Peyer's patch (tissue), 4 donors: Measurements from ENCODE around the gene FAT4. TPM values are rescaled to one million over a fixed set of nuclear protein-coding genes. Genes with fewer than 3 reads are reported as not detected.

Experiments
- DNase-seq, 3 donors: peaks; one replicate each; pipeline ENCODE4 v3.0.0-alpha.2; 2017 to 2019
- H3K27ac ChIP-seq, 4 donors: fragments of 200-600 bp; sonication (generic); one replicate each; pipeline ENCODE4 v1.5.1; 2016 to 2019
- H3K27me3 ChIP-seq, 2 donors: fragments of 200-600 bp; sonication (generic); one replicate each; pipeline ENCODE4 v1.5.1; 2019
- H3K36me3 ChIP-seq, 3 donors: fragments of 200-600 bp; sonication (generic); one replicate each; pipeline ENCODE4 v1.5.1; 2016 to 2019
- H3K4me1 ChIP-seq, 4 donors: fragments of 200-600 bp; sonication (generic); one replicate each; pipeline ENCODE4 v1.5.1; 2016 to 2019
- H3K4me3 ChIP-seq, 4 donors: fragments of 200-600 bp; sonication (generic); 1 replicate in 3 of 4; 2 replicates in 1 of 4; pipeline ENCODE4 v1.5.1; 2016 to 2019; ENCODE audit warnings: mild to moderate bottlenecking in 1 of 4
- H3K9me3 ChIP-seq, 4 donors: fragments of 200-600 bp; sonication (generic); one replicate each; pipeline ENCODE4 v1.5.1; 2016 to 2019; ENCODE audit warnings: mild to moderate bottlenecking in 1 of 4
- POLR2A ChIP-seq, 2 donors: fragments of 450-650 bp; IDR thresholded peaks; one replicate each; pipeline ENCODE4 v1.5.1; 2017; ENCODE audit warnings: antibody characterized with exemption in 2 of 2, mild to moderate bottlenecking in 2 of 2, moderate library complexity in 2 of 2
- total RNA-seq, 4 donors: library from RNA; depleted of rRNA; stranded (reverse); fragments of >200 nt; gene quantifications; one replicate each; pipeline ENCODE4 v1.1.0, GENCODE V29; 2016
- TF ChIP-seq, protein P1 (sequence below), 6 experiments: fragments of 450-650 bp in 4 of 6; fragments of 200-600 bp in 2 of 6; sonication (generic) in 1 of 6; IDR thresholded peaks; one replicate each; pipeline ENCODE4 v1.5.1; 2017 to 2019; ENCODE audit warnings: antibody characterized with exemption in 6 of 6, mild to moderate bottlenecking in 3 of 6, moderate library complexity in 1 of 6

Gene FAT4
- 10 to 100 TPM in 1 of 4 donors, 1 to 10 TPM in 3; 1.4 to 11.6 (median 5.7) TPM for total RNA-seq

GRCh38 chr4:125314676-125315575, at the start of gene FAT4:
TSS of gene FAT4 (plus strand) at chr4:125314955. CDS start at chr4:125316412, 1,457 bp downstream.
- TF ChIP-seq POLR2A (IDR thresholded peaks at IDR 0.05): peak in 1 of 2 donors; percentile 29
- TF ChIP-seq, protein P1, sequence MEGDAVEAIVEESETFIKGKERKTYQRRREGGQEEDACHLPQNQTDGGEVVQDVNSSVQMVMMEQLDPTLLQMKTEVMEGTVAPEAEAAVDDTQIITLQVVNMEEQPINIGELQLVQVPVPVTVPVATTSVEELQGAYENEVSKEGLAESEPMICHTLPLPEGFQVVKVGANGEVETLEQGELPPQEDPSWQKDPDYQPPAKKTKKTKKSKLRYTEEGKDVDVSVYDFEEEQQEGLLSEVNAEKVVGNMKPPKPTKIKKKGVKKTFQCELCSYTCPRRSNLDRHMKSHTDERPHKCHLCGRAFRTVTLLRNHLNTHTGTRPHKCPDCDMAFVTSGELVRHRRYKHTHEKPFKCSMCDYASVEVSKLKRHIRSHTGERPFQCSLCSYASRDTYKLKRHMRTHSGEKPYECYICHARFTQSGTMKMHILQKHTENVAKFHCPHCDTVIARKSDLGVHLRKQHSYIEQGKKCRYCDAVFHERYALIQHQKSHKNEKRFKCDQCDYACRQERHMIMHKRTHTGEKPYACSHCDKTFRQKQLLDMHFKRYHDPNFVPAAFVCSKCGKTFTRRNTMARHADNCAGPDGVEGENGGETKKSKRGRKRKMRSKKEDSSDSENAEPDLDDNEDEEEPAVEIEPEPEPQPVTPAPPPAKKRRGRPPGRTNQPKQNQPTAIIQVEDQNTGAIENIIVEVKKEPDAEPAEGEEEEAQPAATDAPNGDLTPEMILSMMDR (IDR thresholded peaks at IDR 0.05): no peak
- peak; percentile 38 to 84 (median 72) for DNase-seq
- peak within 1 kb of the TSS; percentile 66 to 89 (median 74) for H3K27ac ChIP-seq
- H3K4me1 ChIP-seq: peaks cover 0 to 7% (median 0%) of the 10 kb centered on the region in 4 donors
- no peaks in the 10 kb centered on the region for H3K9me3 ChIP-seq
- no peaks in the 10 kb centered on the region for H3K36me3 ChIP-seq
- peak within 1 kb of the TSS; percentile 48 to 70 (median 60) for H3K4me3 ChIP-seq
- no peaks in the 10 kb centered on the region for H3K27me3 ChIP-seq

DNA sequence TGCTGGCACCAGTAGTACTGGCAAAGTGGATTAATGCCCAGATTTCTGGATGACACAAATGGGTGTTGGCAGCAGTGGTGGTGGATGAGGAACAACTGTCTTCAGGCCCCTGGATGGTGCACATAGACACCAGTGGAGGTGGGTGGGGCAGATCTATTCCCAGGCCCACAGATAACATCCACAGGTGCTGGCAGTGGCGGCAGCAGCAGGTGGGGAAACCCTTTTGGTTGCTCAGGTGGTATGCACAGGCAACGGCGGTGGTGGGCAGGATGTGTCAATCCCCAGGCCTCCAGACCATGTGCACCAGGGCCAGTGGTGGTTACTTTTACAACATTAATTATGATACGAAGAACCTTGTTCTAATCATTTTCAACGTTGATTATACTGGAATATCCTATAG, 48.9 kb upstream of the FAT4 start:
- no peak for DNase-seq
- Histone ChIP-seq H3K9me3 (no peaks in the 10 kb centered on the region), H3K36me3 (no peaks in the 10 kb centered on the region), H3K27ac (no peak overlapping the region), H3K4me1 (no peaks in the 10 kb centered on the region), H3K27me3 (no peaks in the 10 kb centered on the region), H3K4me3 (no peak overlapping the region)
- TF ChIP-seq POLR2A (IDR thresholded peaks at IDR 0.05): no peak
- TF ChIP-seq, protein P1 (IDR thresholded peaks at IDR 0.05): no peak

DNA sequence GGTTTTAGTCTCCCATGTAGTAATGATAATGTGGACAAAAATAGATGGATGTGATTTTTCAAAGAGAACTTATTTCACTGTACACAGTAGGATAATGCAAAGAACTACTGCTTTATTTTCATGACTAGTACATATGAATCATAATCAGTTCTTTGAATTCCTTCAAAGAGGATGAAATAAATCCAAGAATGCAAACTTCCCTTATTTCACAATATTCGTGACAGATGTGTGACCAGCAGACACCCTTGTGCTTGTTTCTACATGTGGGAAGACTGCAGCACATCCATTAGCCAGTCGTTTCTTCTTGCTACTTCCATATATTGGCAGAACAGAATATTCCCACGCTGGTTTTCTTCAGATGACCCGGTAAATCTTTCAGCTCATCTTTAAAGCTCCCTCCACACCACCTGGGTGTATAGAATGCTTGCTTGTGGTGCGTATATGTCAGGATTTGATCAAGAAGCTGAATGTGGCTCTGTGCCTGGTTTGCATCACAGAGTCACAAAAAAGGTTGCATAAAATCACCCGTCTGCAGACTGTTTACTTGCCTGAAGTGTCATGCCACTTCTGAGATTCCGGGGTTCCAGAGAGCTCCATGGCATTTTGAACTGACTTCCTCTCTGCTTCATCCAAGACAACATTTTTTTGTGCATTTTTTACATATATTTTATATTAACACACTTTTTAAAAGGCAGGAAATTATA, 47.7 kb upstream of the FAT4 start:
- DNase-seq: no peak
- Histone ChIP-seq H3K4me1 (no peaks in the 10 kb centered on the region), H3K27ac (no peak overlapping the region), H3K27me3 (no peaks in the 10 kb centered on the region), H3K4me3 (no peak overlapping the region), H3K9me3 (no peaks in the 10 kb centered on the region), H3K36me3 (no peaks in the 10 kb centered on the region)
- TF ChIP-seq, protein P1 (IDR thresholded peaks at IDR 0.05): no peak
- no peak for TF ChIP-seq POLR2A (IDR thresholded peaks at IDR 0.05)

DNA sequence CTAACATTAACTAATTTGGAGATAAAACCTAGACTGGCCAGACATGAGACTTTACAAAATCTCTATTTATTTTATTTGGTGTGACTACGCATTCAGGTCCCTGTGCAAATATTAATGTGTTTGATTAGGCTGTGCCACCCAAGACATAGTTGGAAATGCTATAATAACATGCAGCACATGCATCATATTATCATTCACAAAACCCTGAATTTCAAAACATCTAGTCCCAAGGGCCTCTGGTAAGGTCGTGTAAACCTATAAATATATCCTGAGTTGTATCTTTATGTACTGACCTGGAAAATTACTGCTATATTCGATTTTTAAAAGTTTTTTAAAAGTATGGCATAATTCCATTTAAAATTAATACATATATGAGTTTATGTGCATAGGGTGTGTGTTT, 47.1 kb upstream of the FAT4 start:
- no peak overlapping the region for H3K27ac ChIP-seq
- H3K4me3 ChIP-seq: no peak overlapping the region
- no peak for TF ChIP-seq POLR2A (IDR thresholded peaks at IDR 0.05)
- TF ChIP-seq, protein P1 (IDR thresholded peaks at IDR 0.05): no peak
- DNase-seq: no peak
- no peaks in the 10 kb centered on the region for H3K27me3 ChIP-seq
- no peaks in the 10 kb centered on the region for H3K4me1 ChIP-seq
- no peaks in the 10 kb centered on the region for H3K9me3 ChIP-seq
- no peaks in the 10 kb centered on the region for H3K36me3 ChIP-seq

- no peaks in the 10 kb centered on the region for H3K36me3 ChIP-seq
- TF ChIP-seq, protein P1 (IDR thresholded peaks at IDR 0.05): no peak
- TF ChIP-seq POLR2A (IDR thresholded peaks at IDR 0.05): no peak
- H3K9me3 ChIP-seq: no peaks in the 10 kb centered on the region
- no peaks in the 10 kb centered on the region for H3K4me1 ChIP-seq
- DNase-seq: no peak
- H3K27me3 ChIP-seq: no peaks in the 10 kb centered on the region
- H3K27ac ChIP-seq: no peak overlapping the region
- no peak overlapping the region for H3K4me3 ChIP-seq
These were observed 46.5 kb upstream of the FAT4 start for GRCh38 chr4:125268068-125268755.
